Suppressor macrophage (primary cell): ENCODE data around the gene PRICKLE3.

Source experiments
- DNase-seq, 4 experiments: peaks; one replicate each; pipeline ENCODE4 v3.0.0-alpha.2; 2020 to 2022
- total RNA-seq, 17 experiments: gene quantifications; one replicate each; lab custom pipeline; 2026; ENCODE audit warnings: mixed read lengths in 6 of 17, inconsistent platforms in 3 of 17; lab: John Stamatoyannopoulos, UW

PRICKLE3 gene, protein sequence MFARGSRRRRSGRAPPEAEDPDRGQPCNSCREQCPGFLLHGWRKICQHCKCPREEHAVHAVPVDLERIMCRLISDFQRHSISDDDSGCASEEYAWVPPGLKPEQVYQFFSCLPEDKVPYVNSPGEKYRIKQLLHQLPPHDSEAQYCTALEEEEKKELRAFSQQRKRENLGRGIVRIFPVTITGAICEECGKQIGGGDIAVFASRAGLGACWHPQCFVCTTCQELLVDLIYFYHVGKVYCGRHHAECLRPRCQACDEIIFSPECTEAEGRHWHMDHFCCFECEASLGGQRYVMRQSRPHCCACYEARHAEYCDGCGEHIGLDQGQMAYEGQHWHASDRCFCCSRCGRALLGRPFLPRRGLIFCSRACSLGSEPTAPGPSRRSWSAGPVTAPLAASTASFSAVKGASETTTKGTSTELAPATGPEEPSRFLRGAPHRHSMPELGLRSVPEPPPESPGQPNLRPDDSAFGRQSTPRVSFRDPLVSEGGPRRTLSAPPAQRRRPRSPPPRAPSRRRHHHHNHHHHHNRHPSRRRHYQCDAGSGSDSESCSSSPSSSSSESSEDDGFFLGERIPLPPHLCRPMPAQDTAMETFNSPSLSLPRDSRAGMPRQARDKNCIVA
- 0.89 to 7.3 (median 3.4) reads per million in 17 experiments for total RNA-seq

DNA sequence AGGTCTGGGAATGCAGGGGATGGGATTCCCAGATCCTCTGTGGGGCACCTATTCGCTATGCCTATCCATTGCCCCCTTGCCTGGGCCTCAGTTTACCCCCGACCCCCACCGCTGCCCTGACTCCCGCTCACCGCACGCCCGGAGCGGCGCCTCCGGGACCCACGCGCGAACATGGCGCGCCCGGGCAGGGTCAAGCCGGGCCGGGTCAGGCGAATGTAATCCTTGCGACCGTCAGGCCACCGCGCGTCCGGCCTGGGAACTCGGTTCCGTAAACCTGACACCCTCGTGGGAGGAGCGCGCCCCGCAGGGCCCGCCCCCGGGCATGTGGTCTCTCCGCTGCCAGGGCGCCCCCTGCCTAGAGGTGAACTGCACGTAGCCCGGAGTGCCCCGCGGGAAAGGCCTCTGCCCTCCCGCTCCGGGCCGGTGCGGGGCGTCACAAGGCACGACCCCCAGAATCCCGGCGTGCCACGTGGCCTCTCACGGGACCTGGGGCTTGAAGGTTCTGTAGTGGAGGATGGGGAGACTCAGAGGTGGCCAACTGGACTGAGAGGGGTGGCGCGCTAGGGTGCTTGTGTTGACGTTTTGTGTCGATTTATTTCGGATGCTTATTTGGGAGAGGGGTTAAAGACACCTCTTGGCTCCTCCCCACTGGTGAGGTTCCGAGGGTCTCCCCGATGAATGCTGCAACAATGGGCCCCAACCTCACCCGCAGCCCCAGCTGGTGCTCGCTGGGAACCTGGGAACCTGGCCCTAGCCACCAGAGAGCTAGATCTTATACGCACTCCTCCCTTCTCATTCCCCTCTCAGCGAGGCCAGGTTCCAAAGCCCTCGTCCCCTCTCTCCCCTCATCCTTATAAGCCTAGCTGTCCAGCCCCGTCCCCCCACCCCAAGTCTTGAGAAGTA is at the start of gene PRICKLE3:
PRICKLE3 (minus strand) TSS at position 249 of the 903 bp plus-strand sequence; CDS start at position 173, 76 bp downstream.
- DNase-seq: peak; percentile 77 to 92 (median 84)

DNA sequence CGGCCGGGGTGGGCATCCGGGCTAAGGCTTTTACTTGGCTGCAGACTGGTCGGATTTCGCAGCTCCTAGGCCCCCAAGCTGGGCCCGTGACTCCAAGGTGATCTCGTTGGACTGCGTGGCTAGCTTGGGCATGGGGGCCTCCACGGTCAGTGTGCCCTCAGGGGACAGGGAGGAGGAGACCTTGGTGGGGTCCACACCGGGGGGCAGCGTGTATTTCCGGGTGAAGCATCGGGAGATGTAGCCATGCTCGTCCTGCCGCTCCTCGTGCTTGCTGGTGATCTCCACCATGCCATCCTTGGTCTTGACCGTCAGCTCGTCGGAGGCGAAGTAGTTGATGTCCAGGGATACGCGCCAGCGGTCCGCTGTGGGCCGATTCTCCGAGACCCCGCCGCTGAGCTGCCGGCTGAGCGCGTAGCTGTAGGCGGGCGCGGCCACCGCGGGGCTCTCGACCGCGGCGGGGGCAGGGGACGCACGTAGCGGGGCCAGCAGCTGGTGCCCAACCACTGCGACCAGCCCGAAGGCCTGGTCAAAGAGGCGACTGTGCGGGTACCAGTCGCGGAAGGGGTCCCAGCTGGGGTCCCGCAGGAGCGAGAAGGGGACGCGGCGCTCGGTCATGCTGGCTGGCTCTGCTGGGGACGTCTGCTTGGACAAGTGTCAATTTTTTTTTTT is 47.8 kb upstream of the PRICKLE3 start:
- DNase-seq: no peak

DNA sequence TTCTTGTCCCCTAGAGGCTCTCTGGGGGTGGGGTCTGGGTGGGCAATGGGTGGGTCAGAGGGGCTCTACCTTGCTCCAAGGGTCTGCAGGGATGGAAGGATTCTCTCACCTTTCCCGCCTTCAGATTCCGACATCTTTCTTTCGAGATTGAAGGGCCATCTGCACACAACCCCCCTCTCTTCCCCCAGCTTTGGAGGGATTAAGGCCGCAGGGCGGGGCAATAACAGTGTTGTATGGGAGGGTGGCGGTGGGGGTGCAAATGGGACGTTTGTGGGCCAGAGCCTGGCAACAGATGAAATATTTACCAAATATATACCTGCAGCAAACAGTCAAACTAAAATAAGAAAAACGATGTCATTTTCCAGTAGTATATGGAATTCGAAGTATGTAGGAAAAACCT is 47.0 kb upstream of the PRICKLE3 start, which contains the start of gene CACNA1F:
CACNA1F (minus strand) TSS at position 165 of the 400 bp plus-strand sequence; CDS start at position 134, 31 bp downstream.
- no peak for DNase-seq

DNA sequence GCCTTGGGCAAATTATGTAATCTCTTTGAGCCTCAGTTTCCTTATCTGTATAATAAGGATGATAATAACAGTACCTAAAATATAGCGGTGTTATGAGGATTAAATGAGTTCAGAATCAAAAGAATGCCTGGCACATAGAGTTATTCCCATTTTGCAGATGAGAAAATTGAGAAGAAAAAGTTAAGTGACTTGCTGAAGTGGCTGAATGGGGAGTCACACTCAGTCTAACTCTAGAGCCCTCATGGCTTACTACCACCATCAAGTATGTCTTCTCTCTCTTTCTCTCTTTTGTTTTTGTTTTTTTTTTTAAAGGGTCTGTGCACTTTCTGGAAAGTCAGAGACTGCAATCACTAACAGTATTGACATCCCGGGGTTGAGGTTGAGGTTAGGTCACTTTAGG is 46.4 kb upstream of the PRICKLE3 start:
- DNase-seq: no peak

DNA sequence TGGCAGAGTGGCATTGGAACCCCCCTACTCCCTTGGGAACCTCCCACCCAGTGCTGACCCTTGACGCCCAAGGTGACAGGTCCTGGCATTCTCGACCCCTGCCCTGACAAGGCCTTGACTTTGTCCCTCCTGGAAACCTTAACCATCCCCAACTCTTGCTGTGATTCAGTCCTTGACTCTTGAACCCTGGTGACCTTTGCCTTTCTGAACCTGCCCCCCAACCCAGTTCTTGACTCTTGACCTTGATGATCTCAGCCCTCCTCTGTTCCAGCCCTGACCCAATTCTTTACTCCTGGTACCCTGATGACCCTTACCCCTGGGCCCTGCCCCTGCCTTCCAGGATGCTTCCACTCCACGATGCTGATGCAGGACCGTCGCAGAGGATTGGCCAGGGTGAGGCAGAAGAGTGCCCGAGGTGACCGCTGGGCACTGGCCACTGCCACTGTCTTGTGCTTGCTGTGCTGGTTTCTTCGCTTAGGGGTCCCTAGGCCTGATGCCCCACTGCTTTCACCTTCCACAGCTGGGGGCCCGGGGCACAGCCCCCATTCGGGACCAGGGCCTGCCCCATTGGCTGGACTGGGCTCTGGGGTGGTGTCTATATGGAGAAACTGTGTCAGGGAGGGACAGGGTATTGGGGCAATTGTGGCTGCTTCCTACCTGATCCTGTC is 45.3 kb upstream of the PRICKLE3 start:
- no peak for DNase-seq

DNA sequence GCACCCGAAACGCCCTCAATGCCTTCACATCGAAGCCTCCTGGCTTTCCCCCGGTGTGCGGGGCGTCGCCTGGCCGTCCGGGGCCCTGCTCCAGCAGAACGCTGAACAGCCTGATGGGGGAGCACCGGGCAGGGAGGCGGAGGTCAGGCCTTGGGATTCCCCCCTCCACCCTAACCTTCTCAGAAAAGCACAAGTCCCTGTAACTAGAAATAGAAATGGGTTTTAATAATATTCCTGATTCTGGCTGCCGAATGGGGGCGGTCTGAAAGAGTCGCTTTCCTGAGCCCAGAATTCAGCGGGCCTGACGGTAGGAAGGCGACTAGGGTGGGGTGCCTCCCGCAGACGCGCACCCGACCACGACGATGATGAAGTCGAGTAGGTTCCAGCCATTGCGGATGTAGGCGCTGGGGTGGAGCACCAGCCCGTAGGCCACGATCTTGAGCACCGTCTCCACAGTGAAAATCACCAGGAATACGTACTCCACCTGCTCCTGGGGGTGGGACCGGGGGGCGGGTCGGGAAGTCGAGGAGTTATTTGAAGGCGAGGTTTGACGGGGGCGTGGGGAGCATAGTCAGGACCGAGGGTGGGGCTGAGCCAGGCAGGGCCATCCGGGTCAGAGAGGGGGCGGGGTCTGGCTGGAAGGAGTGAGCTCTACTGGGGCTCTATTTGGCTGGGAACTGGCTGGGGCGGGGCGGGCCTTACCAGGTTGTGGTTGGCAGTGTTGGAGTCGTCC is 44.5 kb upstream of the PRICKLE3 start:
- peak; percentile 43 to 76 (median 52) for DNase-seq

DNA sequence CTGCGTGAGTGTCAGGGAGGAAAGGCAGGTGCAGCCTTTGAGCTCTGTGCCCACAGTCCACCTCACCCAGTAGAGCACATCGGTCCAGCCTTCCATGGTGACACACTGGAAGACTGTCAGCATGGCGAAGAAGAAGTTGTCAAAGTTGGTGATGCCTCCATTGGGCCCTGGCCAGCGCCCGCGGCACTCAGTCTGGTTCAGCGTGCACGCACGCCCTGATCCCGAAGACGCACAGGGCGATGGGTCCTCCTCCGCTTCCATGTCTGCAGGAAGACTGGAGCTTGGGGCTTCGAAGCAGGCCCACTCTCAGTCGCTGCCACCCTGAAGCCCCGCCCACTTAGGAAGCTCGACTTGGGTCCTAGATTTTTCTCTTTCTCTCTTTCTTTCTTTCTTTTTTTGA is 42.0 kb upstream of the PRICKLE3 start:
- DNase-seq: no peak

DNA sequence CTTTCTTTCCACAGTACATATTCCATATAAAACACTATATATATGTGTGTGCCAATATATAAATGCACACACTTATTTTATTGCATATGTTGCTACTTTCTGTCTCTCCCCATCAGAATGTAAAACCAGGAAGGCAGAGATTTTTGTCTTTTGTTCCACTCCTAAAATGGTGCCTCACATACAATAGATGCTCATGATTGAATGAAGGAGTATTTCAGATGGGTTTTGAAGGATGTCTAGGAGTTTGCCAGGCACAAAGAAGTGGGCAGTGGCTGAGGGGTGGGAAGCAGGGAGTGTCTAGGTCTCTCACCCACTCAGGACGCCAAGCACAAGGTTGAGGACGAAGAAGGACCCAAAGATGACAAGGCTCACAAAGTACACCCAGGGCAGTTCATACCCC is 41.6 kb upstream of the PRICKLE3 start:
- DNase-seq: no peak

DNA sequence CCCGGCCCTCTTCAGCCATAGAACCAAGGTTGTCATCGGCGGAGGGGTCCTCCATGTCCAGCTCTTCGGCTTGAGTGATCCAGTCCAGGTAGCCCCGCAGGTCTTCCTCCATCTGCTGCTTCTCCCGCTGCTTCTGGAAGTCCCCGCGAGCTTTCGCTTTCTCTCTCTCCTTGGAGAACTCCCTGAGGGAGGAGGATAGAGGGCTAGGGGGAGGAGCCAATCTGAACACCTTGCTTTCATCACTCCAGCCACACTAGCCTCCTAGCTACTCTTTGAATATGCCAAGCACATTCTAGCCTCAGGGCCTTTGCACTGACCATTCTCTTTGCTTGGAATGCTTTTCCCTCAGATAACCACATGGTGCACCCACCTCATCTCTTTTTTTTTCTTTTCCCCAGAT is 40.8 kb upstream of the PRICKLE3 start:
- DNase-seq: no peak

DNA sequence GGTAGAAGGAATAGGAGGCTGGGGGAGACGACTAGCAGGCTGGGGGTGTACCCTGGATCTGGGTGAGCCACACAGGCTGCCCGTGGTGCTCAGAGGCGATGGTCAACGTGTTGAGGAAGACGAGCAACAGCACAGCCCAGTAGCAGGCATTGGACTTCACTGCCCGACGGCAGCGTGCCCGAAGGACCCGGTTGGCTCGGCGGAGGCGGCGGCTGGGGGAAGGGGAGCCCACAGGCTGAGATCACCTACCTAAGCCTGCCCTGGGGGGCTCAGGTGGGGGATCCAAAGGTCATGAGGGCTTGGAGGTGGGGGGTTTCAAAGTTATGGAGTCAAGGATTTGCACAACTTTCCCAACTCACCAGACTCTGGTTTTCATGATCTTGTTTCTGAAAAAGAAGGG is 39.7 kb upstream of the PRICKLE3 start:
- no peak for DNase-seq

DNA sequence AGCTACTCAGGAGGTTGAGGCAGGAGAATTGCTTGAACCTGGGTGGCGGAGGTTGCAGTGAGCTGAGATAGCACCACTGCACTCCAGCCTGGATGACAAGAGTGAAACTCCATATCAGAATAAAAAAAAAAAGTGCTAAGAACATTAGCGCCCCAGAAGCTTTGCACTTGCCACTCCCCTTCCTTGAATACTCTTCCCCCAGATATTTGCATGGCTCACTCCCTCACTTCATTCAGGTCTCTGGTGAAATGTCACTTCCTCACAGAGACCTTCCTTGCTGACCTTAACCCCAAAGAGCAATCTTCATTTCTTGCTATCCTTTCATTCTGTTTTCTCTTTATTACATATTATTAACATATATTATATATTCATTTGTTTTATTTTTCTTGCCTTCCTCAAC is 35.7 kb upstream of the PRICKLE3 start:
- no peak for DNase-seq

DNA sequence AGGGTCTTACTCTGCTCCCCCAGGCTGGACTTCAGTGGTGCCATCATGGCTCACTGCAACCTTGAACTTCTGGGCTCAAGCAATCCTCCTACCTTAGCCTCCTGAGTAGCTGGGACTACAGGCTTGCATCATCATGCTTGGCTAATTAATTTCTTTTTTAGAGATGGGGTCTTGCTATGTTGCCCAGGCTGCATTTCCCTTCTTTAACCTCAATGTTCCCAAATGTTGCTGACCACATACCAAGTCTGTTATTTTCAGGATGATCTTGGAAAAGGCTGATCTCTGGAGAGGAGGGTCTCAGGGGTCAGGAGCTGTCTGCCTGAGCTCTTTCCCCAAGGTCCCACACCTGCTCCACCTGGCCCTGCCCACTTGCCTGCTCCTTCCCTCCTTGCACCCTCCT is 33.9 kb upstream of the PRICKLE3 start:
- no peak for DNase-seq

DNA sequence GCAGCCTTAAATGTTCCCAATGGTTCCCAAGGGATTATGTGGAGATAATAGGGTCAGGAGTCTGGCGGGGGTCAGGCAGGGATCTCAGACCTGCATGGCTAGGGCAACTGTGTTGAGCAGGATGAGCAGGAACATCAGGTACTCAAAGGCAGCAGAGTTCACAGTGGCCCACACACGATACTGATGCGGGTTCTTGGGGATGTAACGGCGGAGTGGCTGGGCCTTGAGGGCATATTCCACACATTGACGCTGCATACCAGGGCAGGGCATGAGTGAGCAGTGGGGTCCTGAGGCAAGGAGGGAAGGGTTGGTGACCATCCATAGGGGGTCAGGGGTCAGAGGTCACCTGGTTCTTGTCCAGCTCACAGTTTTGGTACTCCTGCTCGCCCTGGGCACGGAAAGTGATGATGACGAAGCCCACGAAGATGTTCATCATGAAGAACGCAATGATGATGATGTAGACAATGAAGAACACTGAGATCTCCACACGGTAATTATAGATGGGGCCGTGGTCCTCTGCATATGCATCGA is 28.9 kb upstream of the PRICKLE3 start:
- DNase-seq: no peak

DNA sequence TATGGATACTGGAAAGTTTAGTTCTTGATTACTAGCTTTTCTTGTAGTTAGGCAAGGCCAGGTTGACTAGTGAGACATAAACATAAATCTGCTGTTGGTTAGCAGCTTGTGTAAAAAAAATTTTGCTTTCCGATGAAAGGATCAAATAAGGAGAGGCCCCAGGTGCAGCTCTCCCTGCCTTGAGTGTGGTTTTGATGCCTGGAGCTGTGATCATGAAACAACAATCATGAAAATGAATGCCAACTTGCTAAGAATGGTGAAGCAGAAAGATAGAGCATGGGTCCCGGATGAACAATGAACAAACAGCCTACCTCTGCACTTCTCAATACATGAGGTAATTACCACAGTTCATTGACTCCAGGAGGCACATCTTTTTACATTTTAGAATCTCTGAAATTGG is 28.2 kb upstream of the PRICKLE3 start:
- DNase-seq: no peak

DNA sequence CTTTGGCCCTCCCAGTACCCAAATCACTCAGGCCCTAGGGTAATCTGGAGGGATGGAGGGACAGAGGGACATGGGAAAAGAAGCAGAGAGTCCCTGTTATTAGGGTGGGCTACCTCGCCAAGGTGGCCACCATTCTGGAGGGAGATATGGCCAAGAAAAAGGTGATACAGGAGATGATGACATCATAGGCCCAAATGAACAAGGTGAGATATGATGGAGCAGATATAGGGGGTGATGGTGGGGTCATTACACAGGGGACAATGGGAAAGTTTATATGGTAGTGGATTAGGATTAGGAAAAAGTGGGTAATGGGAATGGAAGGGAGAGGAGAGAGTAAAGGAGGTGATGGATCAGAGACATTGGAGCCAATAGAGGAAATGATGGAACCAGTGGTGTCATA is 26.7 kb upstream of the PRICKLE3 start:
- DNase-seq: no peak

DNA sequence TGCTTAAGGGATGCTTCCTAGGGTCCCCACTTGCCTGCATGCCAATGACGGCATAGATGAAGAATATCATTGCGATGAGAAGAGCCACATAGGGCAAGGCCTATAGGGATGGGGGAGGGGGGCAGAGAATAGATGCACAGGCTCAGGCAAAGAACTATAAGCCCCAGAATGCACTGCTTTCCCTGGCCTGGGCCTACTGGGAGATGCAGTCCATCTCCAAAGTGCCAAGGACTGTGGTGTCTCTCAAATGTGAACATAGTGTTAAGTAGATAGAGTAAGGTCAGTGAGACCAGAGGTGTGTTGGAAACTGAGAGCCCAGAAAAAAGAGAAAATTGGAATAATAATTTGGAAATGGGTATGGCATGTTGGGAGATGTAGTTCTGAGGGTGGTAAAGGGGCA is 26.0 kb upstream of the PRICKLE3 start:
- no peak for DNase-seq

DNA sequence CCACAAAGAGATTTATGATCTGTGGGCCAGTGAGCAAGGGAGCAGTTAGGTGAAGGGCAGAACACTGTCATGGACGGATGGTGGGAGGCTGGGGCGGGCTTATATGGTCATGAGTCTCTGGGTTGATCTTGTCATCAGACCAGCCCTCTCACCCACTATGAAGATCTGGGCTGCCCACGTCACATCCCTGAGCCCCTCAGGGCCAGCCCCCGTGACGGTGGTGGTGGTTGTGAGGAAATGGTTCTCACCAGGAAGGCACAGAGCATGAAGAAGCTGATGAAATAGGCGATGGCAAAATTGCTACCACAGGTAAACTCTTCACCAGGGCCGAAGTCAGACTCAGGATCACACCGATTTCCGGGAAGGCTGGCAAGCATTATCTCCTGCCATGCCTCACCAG is 24.9 kb upstream of the PRICKLE3 start:
- DNase-seq: no peak

DNA sequence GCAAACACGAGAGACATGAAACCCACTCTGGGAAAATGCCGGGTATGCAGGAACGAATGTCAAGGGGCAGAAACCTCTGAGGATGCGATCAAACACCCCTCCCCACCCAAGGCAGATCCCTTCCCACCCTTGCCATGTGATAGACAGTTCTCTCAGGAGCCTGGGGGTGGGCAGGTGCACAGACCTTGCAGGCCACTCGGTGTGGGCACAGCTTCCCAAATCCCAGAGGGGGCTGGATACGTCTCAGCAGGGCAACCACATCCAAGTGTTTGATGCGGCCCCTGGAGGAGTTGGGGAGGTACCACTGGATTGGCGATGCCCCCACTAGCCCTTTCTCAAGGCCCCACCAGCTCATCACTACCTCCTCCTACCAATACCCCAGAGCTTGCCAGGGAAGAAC is 24.2 kb upstream of the PRICKLE3 start:
- no peak for DNase-seq

DNA sequence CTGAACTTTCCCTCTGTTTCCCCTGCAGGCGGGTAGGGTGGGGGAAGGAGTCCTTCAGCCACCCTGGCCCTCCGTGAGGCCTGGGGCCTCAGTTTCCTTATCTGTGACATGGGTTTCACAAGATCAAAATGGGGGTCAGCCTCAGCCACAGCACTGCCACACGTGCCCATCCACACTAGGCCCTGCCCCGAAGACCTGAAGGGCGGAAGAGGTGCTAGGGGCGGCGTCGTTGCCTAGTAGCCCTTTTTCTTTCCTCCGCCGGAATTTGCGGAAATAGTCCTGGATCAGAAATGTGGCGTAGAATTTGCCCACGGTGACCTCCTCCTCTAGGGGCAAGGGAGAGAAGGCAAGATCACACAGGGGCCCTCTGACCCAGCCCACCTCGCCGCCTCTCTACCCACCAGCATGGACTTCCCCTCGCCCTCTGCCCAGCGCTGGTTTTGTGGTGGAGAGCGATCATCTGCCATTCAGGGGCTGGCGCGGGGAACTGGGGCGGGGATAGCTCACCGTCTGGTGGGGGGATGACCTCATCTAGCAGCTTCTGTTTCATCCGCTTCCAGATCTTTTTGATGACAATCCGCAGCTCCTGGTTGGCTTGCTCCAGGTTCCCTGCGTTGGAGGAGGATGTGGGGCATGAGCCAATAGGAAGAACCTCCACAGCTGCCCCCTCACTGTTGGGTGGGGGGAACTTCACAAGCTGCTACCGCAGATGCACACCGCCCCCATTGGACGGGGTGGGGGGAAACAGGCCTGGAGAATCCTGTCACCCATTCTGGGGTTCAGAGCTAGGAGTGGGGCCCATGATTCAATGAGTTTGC is 23.5 kb upstream of the PRICKLE3 start:
- peak; percentile 40 to 67 (median 54) for DNase-seq

DNA sequence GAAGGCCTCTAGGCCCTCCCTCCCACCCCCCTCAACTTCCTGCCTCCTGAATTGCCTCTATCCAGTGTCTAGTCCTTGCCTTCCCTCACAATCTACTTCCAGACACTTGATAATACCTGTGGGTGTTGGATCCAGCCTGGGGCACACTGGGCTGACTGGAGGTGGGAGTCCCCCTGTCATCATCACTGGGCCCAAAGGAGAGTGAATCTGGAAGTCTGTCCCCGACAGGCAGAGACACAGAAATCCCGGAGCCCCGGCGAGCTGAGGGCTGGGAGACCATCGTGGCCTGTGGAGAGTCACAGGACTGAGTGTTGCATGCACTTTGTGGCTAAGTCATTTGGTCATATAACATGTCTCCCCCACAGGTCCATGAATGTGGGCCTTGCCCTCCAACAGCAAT is 22.2 kb upstream of the PRICKLE3 start:
- no peak for DNase-seq
